ENCODE measurements around the gene IL31.

IL31 gene

DNA sequence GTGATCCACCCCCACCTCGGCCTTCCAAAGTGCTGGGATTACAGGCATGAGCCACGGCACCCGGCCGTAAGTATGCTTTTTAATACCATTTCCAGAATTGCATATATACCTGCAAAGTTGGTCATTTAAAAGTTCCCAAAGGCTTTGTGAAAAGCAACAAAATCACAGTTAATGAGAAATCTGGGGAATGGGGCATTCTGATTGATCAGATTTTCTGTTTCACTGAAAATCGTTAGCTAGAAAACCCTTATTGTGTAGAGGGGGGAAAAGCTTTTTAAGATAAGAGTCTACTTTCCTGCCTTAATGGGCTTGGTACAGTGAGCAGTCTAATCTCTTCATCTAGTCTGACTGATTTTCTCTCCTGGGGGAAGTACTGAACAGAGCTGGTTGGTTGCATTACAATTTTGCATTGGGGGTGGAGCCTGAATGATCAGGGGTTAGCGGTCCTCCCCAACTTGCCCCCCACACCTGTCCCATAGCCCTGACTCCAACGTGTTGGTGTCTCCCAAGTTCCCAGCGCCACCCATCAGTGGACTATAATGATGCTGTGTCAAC, 23.8 kb downstream of the IL31 start:
- DNase-seq, result no peak

GRCh38 chr12:122148657-122149056, 25.4 kb downstream of the IL31 start:
- no peak for DNase-seq

GRCh38 chr12:122147514-122148290, 26.3 kb downstream of the IL31 start:
- DNase-seq, result no peak

- no peak for DNase-seq
These were observed 28.3 kb downstream of the IL31 start for GRCh38 chr12:122145505-122146330.

- no peak for DNase-seq
These were observed 29.1 kb downstream of the IL31 start for GRCh38 chr12:122144885-122145284.

- no peak for DNase-seq
These were observed 31.2 kb downstream of the IL31 start for GRCh38 chr12:122142857-122143256.

DNA sequence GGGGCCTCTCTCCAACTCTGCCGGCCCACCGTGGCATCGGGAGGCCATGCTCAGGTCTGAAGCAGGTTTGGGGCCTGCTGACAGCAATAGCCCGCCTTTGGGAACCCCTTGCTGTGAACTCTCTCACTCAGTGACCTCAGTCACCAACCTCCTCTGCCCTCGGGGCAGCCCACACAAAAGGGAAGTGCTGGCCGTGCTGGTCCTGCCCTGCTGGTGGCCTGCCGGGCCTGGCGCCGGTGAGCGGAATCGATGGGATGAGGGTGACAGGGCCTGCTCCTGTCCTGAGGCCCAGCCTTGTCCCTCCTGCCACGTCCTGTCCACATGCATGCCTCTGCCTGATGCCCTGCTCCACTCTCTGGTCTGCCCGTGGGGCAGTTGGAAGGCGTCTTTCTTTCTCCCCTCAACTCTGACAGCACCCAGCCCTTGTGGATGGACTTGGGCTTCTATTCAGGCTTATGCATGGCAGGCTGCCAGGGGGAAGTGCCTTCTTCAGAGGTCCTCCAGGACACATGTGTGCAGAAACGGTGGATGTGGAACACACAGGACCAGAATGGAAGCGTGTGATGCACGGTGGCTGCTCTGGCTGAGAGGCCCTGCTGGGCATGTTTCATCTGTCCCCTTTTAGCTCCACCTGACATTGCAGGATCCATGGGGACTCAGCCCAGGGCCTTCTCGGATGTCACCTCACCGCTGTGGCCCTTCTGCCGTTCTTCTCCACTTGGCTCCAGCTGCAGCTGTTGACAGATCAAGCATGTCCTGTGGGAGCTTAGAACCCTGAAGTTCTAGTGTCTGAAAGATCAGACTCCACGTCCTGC, 31.9 kb downstream of the IL31 start:
- DNase-seq, result no peak

DNA sequence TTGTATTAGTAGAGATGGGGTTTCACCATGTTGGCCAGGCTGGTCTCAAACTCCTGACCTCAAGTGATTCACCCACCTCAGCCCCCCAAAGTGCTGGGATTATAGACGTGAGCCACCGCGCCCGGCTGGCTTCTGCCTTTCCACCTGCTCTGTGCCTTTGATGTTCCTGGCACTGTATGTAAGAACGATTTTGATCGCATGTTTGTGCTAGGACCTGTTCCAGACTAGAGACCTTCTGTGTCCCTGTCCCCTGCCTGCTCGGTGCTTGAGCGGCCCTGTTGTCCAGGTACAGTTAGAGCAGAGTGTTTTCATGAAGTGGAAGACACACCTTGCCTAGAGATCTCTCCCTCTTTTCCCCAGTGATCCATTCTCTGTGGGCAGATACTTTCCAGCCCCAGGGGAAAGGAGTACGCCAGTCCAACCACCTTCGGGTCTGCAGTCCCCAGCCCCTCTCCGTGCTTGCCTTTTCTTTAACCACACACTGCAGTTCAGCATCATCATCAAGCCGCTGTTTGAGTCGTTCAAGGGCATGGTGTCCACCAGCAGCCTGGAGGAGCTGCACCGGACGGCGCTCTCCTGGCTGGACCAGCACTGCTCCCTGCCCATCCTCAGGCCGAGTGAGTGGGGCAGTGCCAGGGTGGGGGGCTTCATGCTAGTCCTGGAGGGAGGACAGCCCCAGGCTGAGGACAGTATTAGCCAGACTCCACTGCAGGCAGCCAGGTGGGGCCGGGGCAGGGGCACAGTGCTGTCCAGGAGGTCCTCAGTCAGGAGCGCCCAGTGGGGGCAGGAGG, 33.4 kb downstream of the IL31 start:
- no peak for DNase-seq

- DNase-seq, result no peak
These were observed 34.1 kb downstream of the IL31 start for GRCh38 chr12:122139941-122140340.

DNA sequence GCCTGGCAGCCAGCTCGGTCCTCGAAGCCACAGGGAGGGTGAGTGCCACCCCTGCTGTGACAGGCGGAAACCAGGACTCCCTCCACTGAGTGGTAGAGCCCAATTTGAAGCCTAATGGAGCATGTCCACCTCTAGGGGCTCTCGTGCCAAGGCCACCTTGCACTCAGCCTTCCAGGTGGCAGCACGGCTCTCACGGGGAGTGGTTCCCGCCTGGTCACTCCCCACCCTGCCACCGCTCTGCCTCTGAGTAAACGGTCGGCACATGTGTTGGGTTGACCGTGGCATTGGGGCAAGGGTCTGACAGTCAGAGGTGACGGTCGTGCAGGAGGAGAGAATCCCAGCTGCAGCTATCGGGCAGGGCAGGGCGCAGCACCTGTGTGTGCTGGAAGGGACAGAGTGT, 34.8 kb downstream of the IL31 start:
- no peak for DNase-seq

DNA sequence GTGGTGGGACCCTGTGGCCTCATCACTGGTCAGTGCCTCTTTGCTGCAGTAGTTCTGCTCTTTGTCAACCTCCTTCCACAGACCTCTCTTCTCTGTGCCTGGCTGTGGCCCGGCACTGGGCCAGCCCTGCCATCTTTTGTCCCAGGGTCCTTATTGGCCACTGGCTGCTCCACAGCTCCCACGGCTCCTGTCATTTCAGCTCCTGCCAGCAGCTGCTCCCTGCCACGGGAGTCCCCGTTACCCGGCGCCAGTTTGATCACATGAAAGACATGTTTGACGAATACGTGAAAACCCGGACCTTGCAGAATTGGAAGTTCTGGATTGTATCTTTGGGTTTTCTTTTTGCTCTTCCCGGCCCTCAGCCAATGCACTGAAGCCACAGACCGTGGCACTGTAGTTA, 35.4 kb downstream of the IL31 start:
- no peak for DNase-seq

DNA sequence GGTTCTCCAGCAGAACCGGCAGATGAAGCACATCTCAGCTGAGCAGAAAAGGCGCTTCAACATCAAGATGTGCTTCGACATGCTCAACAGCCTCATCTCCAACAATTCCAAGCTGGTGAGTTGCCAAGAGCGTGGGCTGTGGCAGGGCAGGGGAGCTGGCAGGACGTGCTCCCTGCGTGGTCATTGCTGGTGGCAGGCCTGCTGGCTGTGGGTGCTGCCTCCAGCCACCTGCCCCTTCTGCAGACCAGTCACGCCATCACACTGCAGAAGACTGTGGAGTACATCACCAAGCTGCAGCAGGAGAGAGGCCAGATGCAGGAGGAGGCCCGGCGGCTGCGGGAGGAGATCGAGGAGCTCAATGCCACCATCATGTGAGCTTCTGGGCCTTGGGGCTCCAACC, 35.8 kb downstream of the IL31 start:
- DNase-seq, result no peak

DNA sequence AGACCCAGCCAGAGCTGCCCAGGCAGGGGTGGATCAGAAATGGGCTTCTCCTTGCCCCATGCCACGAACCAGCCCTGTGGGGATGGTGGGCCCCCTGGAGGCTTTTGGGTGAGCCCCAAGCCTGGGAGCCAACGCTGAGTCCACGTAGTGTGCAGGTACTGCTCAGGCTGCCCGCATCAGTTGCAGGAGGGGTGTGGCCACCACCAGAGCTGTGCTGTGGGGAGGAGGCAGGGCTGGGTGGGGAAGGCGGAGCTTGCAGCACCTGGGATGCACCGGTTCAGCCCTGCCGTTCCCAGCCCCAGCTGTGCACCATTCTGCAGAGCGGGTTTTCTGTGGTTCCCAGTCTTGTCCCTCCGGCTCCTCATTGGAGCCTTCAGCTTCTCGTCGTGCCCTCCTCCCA, 36.3 kb downstream of the IL31 start:
- peak; percentile 18 to 78 for DNase-seq

DNA sequence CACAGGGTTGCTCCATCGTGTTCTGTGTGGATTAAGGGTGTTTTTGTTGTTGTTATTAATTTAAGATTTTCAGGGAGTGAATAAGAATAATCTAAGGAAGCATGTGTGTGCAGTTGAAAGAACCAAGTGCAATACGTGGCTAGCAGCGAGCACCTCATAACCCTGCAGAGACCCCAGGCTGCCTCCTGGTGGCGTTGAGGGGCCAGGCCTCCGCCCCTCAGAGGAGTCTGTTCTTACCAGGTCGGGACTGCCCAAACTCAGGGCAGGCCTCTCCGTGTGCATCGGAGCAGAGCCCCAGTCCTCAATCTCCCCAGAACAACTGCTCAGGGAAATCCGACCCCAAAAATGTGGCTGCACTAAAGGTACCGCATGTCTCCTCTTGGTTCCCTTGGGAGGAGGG, 36.8 kb downstream of the IL31 start:
- DNase-seq, result peak in 1 of 2 experiments; percentile 49

DNA sequence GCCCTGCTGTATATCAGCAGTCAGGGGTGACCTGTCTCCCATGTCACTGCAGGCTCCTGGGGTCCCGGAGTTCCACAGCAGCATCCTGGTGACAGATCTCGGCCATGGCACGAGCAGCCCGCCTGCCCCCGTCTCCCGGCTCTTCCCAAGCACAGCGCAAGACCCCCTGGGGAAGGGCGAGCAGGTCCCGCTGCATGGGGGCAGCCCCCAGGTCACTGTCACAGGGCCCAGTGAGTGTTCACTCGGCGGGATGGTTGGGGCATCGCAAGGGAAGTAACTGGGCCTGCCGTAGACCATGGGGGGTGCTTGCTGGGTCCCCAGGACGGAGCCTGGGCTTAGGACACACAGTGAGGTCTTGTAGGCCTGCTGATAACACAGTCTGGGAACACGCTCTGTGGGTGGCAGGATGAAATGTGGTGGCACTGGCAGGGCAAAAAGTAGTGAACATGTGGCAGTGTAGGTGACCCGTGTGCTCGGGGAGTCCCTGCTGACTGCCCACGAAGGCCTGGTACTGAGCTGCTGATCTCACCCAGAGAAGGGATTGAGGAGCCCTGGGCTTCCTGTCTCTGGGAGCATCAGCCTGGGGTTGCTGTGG, 38.5 kb downstream of the IL31 start:
- DNase-seq, result no peak

- no peak for DNase-seq
These were observed 40.6 kb downstream of the IL31 start for GRCh38 chr12:122133192-122133950.

DNA sequence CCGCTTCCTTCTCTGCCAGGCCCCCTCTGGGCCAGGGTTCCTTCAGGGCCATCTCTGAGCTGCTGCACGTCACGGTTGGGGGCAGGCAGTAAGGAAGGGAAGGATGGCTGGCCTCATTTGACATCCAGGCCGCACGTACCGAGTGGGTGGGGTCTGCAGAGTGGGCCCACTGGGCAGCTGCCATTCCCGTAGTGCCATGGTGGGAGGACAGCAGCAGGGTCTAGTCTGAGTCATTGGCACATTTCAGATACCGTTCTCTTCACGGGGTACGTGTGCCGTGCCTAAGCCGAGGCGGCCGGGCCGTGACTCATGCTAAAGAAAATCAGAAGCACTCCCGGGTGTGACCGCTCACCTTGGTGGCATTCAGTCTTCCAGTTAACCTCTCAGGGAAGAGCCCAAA, 43.9 kb downstream of the IL31 start:
- no peak for DNase-seq

DNA sequence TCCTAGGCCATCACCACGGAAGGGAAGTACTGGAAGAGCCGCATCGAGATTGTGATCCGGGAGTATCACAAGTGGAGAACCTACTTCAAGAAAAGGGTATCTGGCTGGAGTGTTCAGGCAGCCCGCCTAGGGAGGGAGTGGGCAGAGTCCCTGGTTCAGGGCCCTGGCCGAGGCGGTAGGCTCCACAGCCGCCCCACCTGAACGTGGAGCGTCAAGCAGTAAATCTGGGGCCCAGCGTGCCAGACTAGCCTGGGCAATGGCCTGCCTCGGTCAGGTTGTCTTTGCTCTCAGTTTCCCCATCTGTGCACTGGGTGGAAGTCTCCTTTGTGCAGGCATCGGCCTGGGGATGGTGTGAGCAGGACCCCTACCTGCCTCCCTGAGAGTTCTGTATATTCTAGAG, 44.9 kb downstream of the IL31 start:
- DNase-seq, result no peak

- no peak for DNase-seq
These were observed 45.5 kb downstream of the IL31 start for GRCh38 chr12:122128481-122128880.

DNA sequence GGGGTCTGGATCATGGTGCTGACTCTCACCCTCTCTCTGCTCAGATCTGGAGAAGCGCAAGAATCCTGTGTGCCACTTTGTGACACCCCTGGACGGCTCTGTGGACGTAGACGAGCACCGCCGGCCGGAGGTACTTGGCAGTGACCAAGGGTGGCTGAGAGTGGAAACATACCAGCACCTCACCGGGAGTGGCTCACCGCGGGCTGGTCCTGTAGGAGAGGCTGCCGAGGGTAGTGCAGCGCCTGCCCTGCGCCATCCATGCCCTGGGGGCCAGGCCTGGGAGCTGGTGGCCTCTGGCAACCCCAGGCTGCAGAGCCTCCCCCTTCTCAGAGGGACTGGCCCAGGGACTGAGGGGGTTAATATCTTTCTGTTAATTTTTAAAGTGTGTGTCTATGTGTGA, 46.2 kb downstream of the IL31 start:
- DNase-seq, result no peak
